Measurements from ENCODE around the gene ATP5F1D. TPM values are rescaled to one million over a fixed set of nuclear protein-coding genes. Genes with fewer than 3 reads are reported as not detected.

Gene ATP5F1D
- total and polyA plus RNA-seq, 9 donors: 1.3 to 218 (median 138) TPM

DNA sequence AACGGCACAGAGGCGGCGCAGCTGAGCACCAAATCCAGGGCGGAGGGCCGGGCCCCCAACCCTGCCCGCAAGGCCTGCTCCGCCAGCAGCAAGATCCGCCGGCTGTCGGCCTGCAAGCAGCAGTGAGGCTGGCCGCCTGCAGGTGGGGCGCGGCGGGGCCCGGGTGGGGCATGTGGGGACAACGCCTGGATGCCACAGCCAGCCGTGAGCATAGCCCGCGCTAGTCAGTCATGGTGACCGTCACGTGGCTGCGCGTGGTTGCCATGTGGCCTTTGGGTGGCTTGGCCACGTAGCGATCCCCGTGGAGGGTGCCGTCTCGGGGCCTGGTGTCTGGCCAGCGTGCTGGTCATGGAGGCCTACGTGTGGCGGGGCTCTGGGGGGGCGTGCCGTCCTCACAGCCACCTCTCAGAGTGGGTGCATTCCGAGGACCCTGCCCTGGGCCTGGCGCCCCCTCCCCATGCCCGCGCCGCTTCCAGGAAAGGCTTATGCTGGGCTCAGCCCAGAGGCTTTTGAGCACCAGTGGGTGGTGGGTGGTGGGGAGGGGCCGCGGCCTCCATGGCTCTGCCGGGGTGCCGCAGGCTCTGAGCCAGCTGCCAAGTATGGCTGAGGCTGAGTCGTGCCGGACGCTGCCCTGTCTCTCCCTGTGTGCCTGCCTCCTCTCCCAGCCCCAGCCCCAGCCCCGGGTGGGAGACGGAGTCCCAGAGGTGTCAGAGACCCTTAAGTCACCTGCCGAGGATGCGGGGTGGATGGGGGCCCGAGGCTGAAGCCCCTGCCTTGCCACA lies 14.8 kb upstream of the ATP5F1D start:
- H3K9me3 ChIP-seq: no peaks in the 10 kb centered on the region
- intact Hi-C loops (cut with DNase I): no loop called here
- TF ChIP-seq POLR2A (IDR thresholded peaks at IDR 0.05) (no peak), EP300 (IDR thresholded peaks at IDR 0.05) (no peak)
- TF ChIP-seq, protein P1, sequence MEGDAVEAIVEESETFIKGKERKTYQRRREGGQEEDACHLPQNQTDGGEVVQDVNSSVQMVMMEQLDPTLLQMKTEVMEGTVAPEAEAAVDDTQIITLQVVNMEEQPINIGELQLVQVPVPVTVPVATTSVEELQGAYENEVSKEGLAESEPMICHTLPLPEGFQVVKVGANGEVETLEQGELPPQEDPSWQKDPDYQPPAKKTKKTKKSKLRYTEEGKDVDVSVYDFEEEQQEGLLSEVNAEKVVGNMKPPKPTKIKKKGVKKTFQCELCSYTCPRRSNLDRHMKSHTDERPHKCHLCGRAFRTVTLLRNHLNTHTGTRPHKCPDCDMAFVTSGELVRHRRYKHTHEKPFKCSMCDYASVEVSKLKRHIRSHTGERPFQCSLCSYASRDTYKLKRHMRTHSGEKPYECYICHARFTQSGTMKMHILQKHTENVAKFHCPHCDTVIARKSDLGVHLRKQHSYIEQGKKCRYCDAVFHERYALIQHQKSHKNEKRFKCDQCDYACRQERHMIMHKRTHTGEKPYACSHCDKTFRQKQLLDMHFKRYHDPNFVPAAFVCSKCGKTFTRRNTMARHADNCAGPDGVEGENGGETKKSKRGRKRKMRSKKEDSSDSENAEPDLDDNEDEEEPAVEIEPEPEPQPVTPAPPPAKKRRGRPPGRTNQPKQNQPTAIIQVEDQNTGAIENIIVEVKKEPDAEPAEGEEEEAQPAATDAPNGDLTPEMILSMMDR (IDR thresholded peaks at IDR 0.05): no peak
- H3K27ac ChIP-seq: no peak overlapping the region
- no peak for DNase-seq
- no peak overlapping the region for H3K4me3 ChIP-seq
- 90 to 93% (median 91%) methylated on average over 31 to 50 of the region's 50 CpGs for WGBS, 3 donors
- no peaks in the 10 kb centered on the region for H3K27me3 ChIP-seq
- H3K4me1 ChIP-seq (ENCODE audit: insufficient read depth): no peaks in the 10 kb centered on the region
- no peaks in the 10 kb centered on the region for H3K36me3 ChIP-seq

DNA sequence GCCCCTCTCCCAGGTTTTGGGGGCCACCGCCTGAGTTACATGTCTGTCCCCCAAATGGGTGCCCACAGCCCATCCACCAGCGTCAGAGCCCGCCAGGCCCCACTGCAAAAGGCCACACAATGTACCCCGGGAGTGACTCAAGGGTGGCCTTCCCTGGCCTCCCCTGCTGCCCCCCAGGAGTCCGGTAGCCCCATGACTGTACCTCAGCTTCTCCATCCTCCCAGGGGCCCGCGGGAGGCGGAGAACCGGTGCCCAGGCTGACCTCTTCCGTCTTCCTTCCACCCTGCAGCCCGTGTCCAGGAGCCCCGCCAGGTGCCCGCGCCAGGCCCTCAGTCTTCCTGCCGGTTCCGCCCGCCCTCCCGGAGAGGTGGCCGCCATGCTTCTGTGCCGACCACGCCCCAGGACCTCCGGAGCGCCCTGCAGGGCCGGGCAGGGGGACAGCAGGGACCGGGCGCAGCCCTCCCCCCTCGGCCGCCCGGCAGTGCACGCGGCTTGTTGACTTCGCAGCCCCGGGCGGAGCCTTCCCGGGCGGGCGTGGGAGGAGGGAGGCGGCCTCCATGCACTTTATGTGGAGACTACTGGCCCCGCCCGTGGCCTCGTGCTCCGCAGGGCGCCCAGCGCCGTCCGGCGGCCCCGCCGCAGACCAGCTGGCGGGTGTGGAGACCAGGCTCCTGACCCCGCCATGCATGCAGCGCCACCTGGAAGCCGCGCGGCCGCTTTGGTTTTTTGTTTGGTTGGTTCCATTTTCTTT lies 14.1 kb upstream of the ATP5F1D start:
- intact Hi-C loops (cut with DNase I): no loop called here
- DNase-seq: no peak
- no peak overlapping the region for H3K4me3 ChIP-seq
- no peaks in the 10 kb centered on the region for H3K27me3 ChIP-seq
- H3K27ac ChIP-seq: no peak overlapping the region
- 85 to 93% (median 89%) methylated on average over 42 to 56 of the region's 56 CpGs for WGBS, 3 donors
- H3K36me3 ChIP-seq: no peaks in the 10 kb centered on the region
- no peak for TF ChIP-seq POLR2A (IDR thresholded peaks at IDR 0.05)
- TF ChIP-seq, protein P1 (IDR thresholded peaks at IDR 0.05): no peak
- no peak for TF ChIP-seq EP300 (IDR thresholded peaks at IDR 0.05)
- no peaks in the 10 kb centered on the region for H3K9me3 ChIP-seq
- H3K4me1 ChIP-seq (ENCODE audit: insufficient read depth): peaks cover 3% of the 10 kb centered on the region

- 94 to 96% (median 95%) methylated on average over 100 of the region's 100 CpGs for WGBS, 3 donors
- no peak overlapping the region for H3K4me3 ChIP-seq
- no peak overlapping the region for H3K27ac ChIP-seq
- H3K9me3 ChIP-seq: no peaks in the 10 kb centered on the region
- TF ChIP-seq, protein P1 (IDR thresholded peaks at IDR 0.05): no peak
- TF ChIP-seq POLR2A (IDR thresholded peaks at IDR 0.05): no peak
- TF ChIP-seq EP300 (IDR thresholded peaks at IDR 0.05): no peak
- no peak for DNase-seq
- H3K36me3 ChIP-seq: no peaks in the 10 kb centered on the region
- H3K4me1 ChIP-seq (ENCODE audit: insufficient read depth): peaks cover 12% of the 10 kb centered on the region
- intact Hi-C loops (cut with DNase I): no loop called here
- H3K27me3 ChIP-seq: no peaks in the 10 kb centered on the region
These were observed 13.2 kb upstream of the ATP5F1D start for GRCh38 chr19:1228161-1228957.
